GM12801 (cell line): ENCODE data around the gene LMF1.

ENCODE experiments used
- CTCF ChIP-seq: IDR thresholded peaks from one replicate; pipeline ENCODE4 v1.5.1; 2011; ENCODE audit warnings: control low read depth; ENCODE audit not compliant: insufficient read length; ENCODE audit errors: extremely low read depth

Gene LMF1

GRCh38 chr16:847151-847550 is 123.6 kb downstream of the LMF1 start:
- TF ChIP-seq CTCF: no peak

GRCh38 chr16:845351-845745 is 125.4 kb downstream of the LMF1 start:
- no peak for TF ChIP-seq CTCF

- TF ChIP-seq CTCF: no peak
Measured at GRCh38 chr16:844638-845350, 126.0 kb downstream of the LMF1 start.

- no peak for TF ChIP-seq CTCF
Measured at GRCh38 chr16:843771-844170, 127.0 kb downstream of the LMF1 start.

GRCh38 chr16:842711-843560 is 127.8 kb downstream of the LMF1 start:
- TF ChIP-seq CTCF: no peak

GRCh38 chr16:842061-842476 is 128.7 kb downstream of the LMF1 start:
- no peak for TF ChIP-seq CTCF

GRCh38 chr16:841455-842060 is 129.2 kb downstream of the LMF1 start:
- no peak for TF ChIP-seq CTCF
